Mucosa of stomach (tissue), 1 donor: ENCODE measurements around the gene CYB561D2.

Experiments
- H3K27me3 ChIP-seq: one replicate; pipeline ENCODE4 v1.7.0; 2013; ENCODE audit warnings: mild to moderate bottlenecking, low read length; ENCODE audit not compliant: control insufficient read depth, insufficient read depth
- H3K36me3 ChIP-seq: one replicate; pipeline ENCODE4 v1.7.0; 2013; ENCODE audit warnings: low read length; ENCODE audit not compliant: control insufficient read depth, insufficient read depth
- H3K4me1 ChIP-seq: one replicate; pipeline ENCODE4 v1.7.0; 2013; ENCODE audit warnings: mild to moderate bottlenecking, low read length; ENCODE audit not compliant: control insufficient read depth, insufficient read depth
- H3K4me3 ChIP-seq: one replicate; pipeline ENCODE4 v1.7.0; 2013; ENCODE audit warnings: low read length
- H3K9ac ChIP-seq: one replicate; pipeline ENCODE4 v1.7.0; 2013; ENCODE audit warnings: mild to moderate bottlenecking, low read length, moderate library complexity
- H3K9me3 ChIP-seq: one replicate; pipeline ENCODE4 v1.7.0; 2013; ENCODE audit warnings: mild to moderate bottlenecking, low read length, moderate library complexity; ENCODE audit not compliant: control insufficient read depth
- donor health status: Pancreatic carcinoma.

CYB561D2 gene

DNA sequence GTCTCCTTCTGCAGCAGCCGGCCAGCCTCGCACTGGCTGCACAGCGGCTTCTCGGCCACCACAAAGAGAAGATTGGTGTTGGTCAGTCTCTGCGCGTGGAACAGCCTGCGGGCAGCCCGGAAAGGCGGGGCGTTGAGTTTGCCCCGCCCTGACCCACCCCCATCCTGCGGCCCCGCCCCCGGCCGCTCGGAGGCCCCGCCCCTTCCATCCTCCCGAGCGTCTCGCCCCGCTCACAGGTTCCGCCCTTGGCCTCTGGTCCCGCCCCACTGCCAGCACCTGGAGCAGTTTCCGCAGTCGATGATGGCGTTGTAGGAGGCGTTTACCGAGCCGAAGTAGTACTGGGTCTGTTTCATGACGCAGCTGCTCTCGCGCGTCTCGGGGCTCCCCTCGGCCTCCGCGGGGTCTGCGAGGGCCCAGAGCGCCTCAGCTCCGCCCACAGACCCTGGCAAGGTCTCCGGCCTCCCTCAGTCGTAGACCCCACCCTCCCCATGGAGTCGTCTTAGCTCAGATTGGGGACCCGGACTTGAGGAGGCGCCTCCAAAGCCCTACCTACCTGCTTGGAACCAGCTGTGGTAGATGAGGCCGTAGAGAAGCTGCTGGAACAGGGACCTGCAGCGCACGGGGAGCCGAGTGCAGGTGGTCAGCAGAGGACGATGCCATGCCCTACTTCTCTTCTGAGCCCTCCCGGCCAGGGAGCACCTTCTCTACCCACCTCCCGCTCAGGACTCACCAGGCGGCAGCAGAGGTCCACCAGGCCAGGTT lies 14.6 kb downstream of the CYB561D2 start:
- Histone ChIP-seq H3K4me3 (peak overlapping the region; percentile 49), H3K9ac (peak overlapping the region; percentile 86), H3K36me3 (no peaks in the 10 kb centered on the region), H3K9me3 (no peaks in the 10 kb centered on the region), H3K4me1 (peaks cover 19% of the 10 kb centered on the region), H3K27me3 (no peaks in the 10 kb centered on the region)

GRCh38 chr3:50365842-50366220 lies 15.2 kb downstream of the CYB561D2 start:
- no peaks in the 10 kb centered on the region for H3K36me3 ChIP-seq
- peak overlapping the region; percentile 49 for H3K4me3 ChIP-seq
- H3K4me1 ChIP-seq, result peaks cover 19% of the 10 kb centered on the region
- no peaks in the 10 kb centered on the region for H3K27me3 ChIP-seq
- peak overlapping the region; percentile 86 for H3K9ac ChIP-seq
- H3K9me3 ChIP-seq, result no peaks in the 10 kb centered on the region

GRCh38 chr3:50369012-50369670 lies 18.5 kb downstream of the CYB561D2 start:
- H3K27me3 ChIP-seq, result peaks cover 4% of the 10 kb centered on the region
- no peak overlapping the region for H3K4me3 ChIP-seq
- no peaks in the 10 kb centered on the region for H3K9me3 ChIP-seq
- no peak overlapping the region for H3K9ac ChIP-seq
- no peaks in the 10 kb centered on the region for H3K36me3 ChIP-seq
- H3K4me1 ChIP-seq, result peaks cover 22% of the 10 kb centered on the region

- Histone ChIP-seq H3K4me3 (no peak overlapping the region), H3K9me3 (no peaks in the 10 kb centered on the region), H3K27me3 (peaks cover 4% of the 10 kb centered on the region), H3K4me1 (peaks cover 14% of the 10 kb centered on the region), H3K36me3 (no peaks in the 10 kb centered on the region), H3K9ac (no peak overlapping the region)
These were observed 19.9 kb downstream of the CYB561D2 start for GRCh38 chr3:50370594-50370993.

DNA sequence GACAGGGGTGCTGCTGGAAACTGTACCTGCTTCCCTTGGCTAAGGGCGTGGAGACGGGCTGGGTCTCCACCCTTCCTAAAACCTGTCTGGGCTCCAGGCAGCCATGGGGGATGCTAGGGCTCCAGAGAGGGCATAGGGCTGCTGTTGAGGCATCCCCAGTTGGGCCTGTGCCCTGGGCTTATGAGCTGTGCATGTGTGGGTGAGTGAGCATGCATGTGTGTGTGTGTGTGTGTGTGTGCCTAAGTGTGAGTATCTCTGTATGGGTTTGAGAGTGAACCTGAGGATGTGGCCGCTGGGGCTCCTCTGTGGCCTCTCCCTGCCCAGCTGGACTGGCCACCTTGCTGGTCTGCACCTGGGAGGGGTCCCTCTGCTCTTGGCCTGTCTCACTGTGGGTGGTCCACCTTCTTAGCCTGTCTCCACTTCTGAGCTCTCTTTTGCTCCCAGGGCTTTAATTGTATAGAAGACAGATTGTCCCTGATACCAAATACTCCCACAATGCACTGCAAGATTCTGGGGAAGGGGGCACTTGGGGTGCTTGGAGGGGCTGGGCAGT lies 20.5 kb downstream of the CYB561D2 start:
- Histone ChIP-seq H3K9me3 (no peaks in the 10 kb centered on the region), H3K9ac (no peak overlapping the region), H3K27me3 (peaks cover 4% of the 10 kb centered on the region), H3K4me1 (peaks cover 7% of the 10 kb centered on the region), H3K36me3 (no peaks in the 10 kb centered on the region), H3K4me3 (no peak overlapping the region)

- Histone ChIP-seq H3K36me3 (no peaks in the 10 kb centered on the region), H3K27me3 (peaks cover 4% of the 10 kb centered on the region), H3K4me3 (no peak overlapping the region), H3K9me3 (no peaks in the 10 kb centered on the region), H3K9ac (no peak overlapping the region), H3K4me1 (peaks cover 5% of the 10 kb centered on the region)
These were observed 21.7 kb downstream of the CYB561D2 start for GRCh38 chr3:50372349-50372748.

GRCh38 chr3:50373146-50374051 lies 22.7 kb downstream of the CYB561D2 start:
- Histone ChIP-seq H3K4me1 (peaks cover 5% of the 10 kb centered on the region), H3K36me3 (no peaks in the 10 kb centered on the region), H3K9me3 (no peaks in the 10 kb centered on the region), H3K27me3 (peaks cover 4% of the 10 kb centered on the region), H3K4me3 (no peak overlapping the region), H3K9ac (no peak overlapping the region)

- H3K4me1 ChIP-seq, result peaks cover 5% of the 10 kb centered on the region
- H3K9me3 ChIP-seq, result no peaks in the 10 kb centered on the region
- H3K27me3 ChIP-seq, result peaks cover 4% of the 10 kb centered on the region
- no peaks in the 10 kb centered on the region for H3K36me3 ChIP-seq
- H3K9ac ChIP-seq, result no peak overlapping the region
- H3K4me3 ChIP-seq, result no peak overlapping the region
These were observed 23.9 kb downstream of the CYB561D2 start for GRCh38 chr3:50374363-50375257.

GRCh38 chr3:50375258-50375931 lies 24.7 kb downstream of the CYB561D2 start:
- H3K36me3 ChIP-seq, result no peaks in the 10 kb centered on the region
- no peaks in the 10 kb centered on the region for H3K9me3 ChIP-seq
- H3K9ac ChIP-seq, result no peak overlapping the region
- H3K27me3 ChIP-seq, result peaks cover 4% of the 10 kb centered on the region
- H3K4me1 ChIP-seq, result peaks cover 5% of the 10 kb centered on the region
- H3K4me3 ChIP-seq, result no peak overlapping the region

- no peaks in the 10 kb centered on the region for H3K36me3 ChIP-seq
- H3K4me1 ChIP-seq, result peaks cover 3% of the 10 kb centered on the region
- no peaks in the 10 kb centered on the region for H3K9me3 ChIP-seq
- H3K4me3 ChIP-seq, result no peak overlapping the region
- no peaks in the 10 kb centered on the region for H3K27me3 ChIP-seq
- H3K9ac ChIP-seq, result no peak overlapping the region
These were observed 27.4 kb downstream of the CYB561D2 start for GRCh38 chr3:50378024-50378423.

GRCh38 chr3:50378757-50379156 lies 28.1 kb downstream of the CYB561D2 start:
- H3K36me3 ChIP-seq, result no peaks in the 10 kb centered on the region
- no peaks in the 10 kb centered on the region for H3K9me3 ChIP-seq
- peaks cover 3% of the 10 kb centered on the region for H3K4me1 ChIP-seq
- H3K27me3 ChIP-seq, result no peaks in the 10 kb centered on the region
- H3K9ac ChIP-seq, result no peak overlapping the region
- no peak overlapping the region for H3K4me3 ChIP-seq
